Activated CD4-positive, alpha-beta T cell treated with anti-CD3 and anti-CD28 coated beads, Interleukin-2, amount 50 U/mL, for 48 hours (primary cell): ENCODE results near the gene HCFC1.

Experiments
- DNase-seq, 2 experiments: peaks; one replicate each; pipeline ENCODE4 v3.0.0-alpha.2; 2020

Gene HCFC1

DNA sequence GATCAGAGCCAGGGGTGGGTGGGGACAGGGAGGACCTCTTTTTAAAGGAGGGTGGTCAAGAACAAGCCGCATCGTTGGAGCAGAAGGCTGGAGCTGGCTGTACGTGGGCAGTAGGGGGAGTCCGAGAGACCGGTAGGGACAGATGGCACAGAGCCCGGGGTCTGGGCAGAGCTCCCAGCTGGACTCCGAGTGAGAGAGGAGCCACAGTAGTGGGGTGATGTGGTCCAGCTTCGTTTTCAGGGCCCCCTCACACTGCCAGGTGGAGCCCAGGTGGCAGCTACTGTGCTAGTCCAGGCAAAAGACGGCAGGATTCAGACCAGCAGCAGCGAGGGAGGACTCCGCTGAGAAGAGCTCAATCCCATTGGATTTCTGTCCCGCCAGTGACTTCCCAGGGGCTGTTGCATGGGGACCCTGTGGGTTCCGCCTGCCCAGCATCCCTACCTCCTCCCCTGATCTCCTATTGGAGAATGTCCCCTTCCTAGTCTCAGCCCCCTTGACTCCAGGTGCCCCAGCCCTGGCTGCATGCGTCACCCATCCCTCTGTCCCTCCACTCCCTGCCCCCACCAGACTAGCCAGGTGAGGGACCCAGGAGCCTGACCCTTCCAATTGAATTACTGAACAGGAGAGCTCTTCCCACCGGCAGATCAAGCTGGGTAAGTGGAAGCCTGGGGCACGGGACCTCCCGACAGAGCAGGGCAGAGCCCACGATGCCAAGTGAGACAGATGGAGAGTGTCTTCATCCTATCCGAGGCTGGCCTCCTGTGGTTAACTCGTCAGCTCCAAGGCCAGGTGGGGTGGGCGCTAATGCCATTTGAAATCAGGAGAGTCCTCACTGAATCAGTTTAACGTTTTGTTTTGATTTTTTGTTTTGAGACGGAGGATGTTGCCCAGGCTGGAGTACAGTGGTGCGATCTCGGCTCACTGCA is 48.4 kb downstream of the HCFC1 start:
- DNase-seq: no peak

GRCh38 chrX:153921511-153922446 is 49.8 kb downstream of the HCFC1 start:
- no peak for DNase-seq

DNA sequence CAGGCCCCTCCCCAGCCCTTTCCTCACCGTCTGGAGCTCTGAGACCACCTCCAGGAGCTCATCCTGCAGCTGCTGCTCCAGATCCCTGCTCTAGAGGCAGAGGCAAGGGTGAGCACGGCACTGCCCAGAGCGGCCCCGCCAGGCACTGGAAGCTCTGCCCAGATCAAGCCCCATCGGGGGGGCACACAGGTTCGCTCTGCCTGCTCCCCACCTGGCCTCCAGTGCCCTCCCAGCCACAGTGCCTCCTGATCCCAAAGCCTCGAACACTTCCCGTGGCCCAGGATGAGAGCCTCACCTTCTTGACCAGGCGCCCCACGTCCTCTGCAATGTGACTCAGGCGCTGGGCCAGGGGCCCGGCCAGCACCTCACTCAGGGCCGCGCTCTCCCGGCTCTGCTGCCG is 50.5 kb downstream of the HCFC1 start:
- no peak for DNase-seq

GRCh38 chrX:153920546-153920945 is 51.1 kb downstream of the HCFC1 start:
- DNase-seq: no peak

DNA sequence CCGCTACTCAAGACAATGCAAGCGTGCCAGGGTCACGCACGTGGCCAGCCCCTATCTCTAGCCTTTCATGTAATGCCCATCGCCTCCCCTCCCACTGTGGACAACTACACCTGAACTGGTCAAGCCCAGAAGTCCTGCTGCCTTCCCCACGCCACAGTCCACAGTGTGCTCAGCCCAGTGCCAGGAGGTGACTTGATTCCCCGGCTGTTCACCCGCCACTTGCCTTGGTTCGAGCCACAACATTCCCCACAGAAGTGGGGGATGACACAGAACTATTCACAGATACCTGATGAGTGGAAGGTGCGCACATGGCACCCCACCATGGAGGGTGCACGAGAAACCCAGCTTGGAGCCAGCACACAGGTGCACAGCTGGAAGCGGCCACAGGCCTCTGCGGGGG is 52.3 kb downstream of the HCFC1 start:
- no peak for DNase-seq

DNA sequence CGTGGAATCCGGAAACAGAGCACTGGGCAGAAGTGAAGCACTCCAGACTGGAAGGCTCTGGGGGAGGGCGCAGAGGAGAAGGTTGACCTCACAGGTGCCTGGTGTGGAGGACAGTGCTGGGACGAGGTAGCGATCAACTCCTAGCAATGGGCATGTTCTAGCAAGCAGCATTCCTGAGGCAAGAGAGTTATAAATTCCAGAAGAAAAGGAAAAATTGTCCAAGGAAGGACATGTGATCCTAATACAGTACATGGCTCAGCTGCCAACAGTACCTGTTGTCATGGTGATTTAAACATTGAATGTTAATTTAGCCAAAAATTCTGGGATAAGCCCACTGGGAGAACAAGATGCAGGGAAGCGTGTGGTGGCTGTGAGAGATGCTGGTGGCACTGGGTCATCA is 53.7 kb downstream of the HCFC1 start:
- no peak for DNase-seq

DNA sequence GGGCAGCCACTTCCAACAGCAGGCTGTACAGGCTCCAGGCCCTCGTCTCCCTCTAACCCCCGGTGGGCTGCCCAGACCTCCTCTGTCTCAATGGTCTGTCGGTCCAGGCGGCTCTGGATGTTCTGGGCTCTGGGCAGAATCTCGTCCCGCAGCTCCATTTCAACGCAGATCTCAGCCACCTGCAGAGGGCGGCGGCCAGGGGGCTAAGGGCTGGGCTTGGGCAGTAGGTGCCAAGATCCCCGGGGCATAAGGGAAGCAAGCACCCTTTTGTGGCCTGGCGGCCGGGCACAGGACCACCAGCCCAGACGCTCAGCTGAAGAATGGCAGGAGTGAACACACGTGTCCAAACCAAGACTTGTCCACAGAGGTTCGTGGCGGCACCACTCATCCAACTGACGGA is 57.9 kb downstream of the HCFC1 start:
- DNase-seq: no peak

GRCh38 chrX:153913211-153913610 is 58.4 kb downstream of the HCFC1 start:
- no peak for DNase-seq

GRCh38 chrX:153911798-153912197 is 59.8 kb downstream of the HCFC1 start:
- DNase-seq: no peak

DNA sequence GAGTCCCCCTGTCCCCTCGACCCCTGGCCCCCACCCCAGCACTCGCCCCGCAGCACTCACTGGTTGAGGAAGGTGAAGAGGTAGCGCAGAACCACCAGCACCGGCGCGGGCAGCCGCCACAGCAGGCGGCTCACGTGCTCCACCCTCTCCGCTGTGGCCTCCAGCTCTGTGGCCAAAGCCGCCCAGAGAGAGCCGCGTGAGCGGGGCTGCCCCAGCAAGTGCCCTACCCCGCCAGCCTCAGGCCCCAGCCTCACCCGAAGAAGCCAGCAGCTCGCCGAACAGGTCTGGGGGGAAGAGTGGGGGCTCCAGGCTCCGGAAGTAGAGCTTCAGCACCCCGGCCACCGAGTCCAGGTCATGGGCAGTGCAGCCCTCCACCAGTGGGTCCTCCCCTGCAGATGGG is 61.2 kb downstream of the HCFC1 start:
- no peak for DNase-seq

- no peak for DNase-seq
Observed at GRCh38 chrX:153909980-153910360, 61.6 kb downstream of the HCFC1 start.

- DNase-seq: peak; percentile 29
Observed at GRCh38 chrX:153909024-153909979, 62.3 kb downstream of the HCFC1 start.

GRCh38 chrX:153908219-153908860 is 63.3 kb downstream of the HCFC1 start:
- no peak for DNase-seq

- DNase-seq: no peak
Observed at GRCh38 chrX:153907456-153907855, 64.2 kb downstream of the HCFC1 start.

- DNase-seq: no peak
Observed at GRCh38 chrX:153906126-153906917, 65.3 kb downstream of the HCFC1 start.

DNA sequence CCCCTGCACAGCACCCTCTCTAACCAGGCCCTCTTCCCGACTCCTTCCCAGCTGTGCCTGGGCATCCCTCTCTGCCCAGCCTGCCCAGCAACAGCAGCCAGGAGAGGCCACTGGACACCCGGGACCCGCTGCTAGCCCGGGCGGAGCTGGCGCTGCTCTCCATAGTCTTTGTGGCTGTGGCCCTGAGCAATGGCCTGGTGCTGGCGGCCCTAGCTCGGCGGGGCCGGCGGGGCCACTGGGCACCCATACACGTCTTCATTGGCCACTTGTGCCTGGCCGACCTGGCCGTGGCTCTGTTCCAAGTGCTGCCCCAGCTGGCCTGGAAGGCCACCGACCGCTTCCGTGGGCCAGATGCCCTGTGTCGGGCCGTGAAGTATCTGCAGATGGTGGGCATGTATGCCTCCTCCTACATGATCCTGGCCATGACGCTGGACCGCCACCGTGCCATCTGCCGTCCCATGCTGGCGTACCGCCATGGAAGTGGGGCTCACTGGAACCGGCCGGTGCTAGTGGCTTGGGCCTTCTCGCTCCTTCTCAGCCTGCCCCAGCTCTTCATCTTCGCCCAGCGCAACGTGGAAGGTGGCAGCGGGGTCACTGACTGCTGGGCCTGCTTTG is 66.0 kb downstream of the HCFC1 start:
- no peak for DNase-seq

GRCh38 chrX:153903991-153904957 is 67.3 kb downstream of the HCFC1 start, which contains the start of gene AVPR2:
Gene AVPR2, plus strand, starts transcription at chrX:153904673. Its CDS starts 473 bp downstream, at chrX:153905146.
- DNase-seq: peak in 1 of 2 experiments; percentile 7

GRCh38 chrX:153903238-153903980 is 68.2 kb downstream of the HCFC1 start:
- DNase-seq: no peak

GRCh38 chrX:153902385-153902784 is 69.2 kb downstream of the HCFC1 start:
- DNase-seq: no peak
